ENCODE results near the gene DENND2C. TPM values are rescaled to one million over a fixed set of nuclear protein-coding genes. Genes with fewer than 3 reads are reported as not detected.
A peak's percentile ranks its signal among the peaks of the same experiment; 100 is the strongest.

Gene DENND2C
- 2.5 TPM for total RNA-seq
- 0.88 TPM for polyA plus RNA-seq (ENCODE audit: insufficient read depth, low read depth, low replicate concordance)
- long read RNA-seq, donor 1, result 0 reads
- long read RNA-seq, donor 2, result 0 reads
- long read RNA-seq, donor 3, result 0 reads
- long read RNA-seq, donor 4, result 0 reads
- long read RNA-seq, donor 5, result 0 reads
- long read RNA-seq, donor 6, result 0 reads
- long read RNA-seq, donor 7, partial matches to known transcripts, result 0 of 1 reads
- long read RNA-seq, donor 7, other reads (novel, unspliced or antisense), result 1 of 1 reads
- long read RNA-seq, donor 8, result 0 reads
- long read RNA-seq, donor 9, result 0 reads
- long read RNA-seq, donor 10, result 0 reads

- peak within 1 kb of the TSS; percentile 60 to 85 (median 83) for H3K9ac ChIP-seq (ENCODE audit: low read length in 3 of 3)
- peak within 1 kb of the TSS; percentile 14 to 65 for H3K27ac ChIP-seq (ENCODE audit: low read depth in 2 of 2, low read length in 2 of 2)
- DNase-seq, result no peak
- no peak for TF ChIP-seq CTCF (IDR thresholded peaks at IDR 0.05; ENCODE audit: borderline replicate concordance, extremely low read depth, insufficient read depth)
- H3K36me3 ChIP-seq (ENCODE audit: control insufficient read depth in 2 of 3, insufficient read depth in 3 of 3, low read length in 3 of 3), result no peaks in the 10 kb centered on the region
- peaks cover 0 to 4% (median 0%) of the 10 kb centered on the region in 3 donors for H3K4me1 ChIP-seq (ENCODE audit: control insufficient read depth in 2 of 3, insufficient read depth in 2 of 3, low read depth in 1 of 3, low read length in 3 of 3)
- intact Hi-C loops (cut with DNase I), result no loop called here
- no peaks in the 10 kb centered on the region for H3K27me3 ChIP-seq (ENCODE audit: control insufficient read depth, insufficient read depth, low read length)
- FAIRE-seq, result no peak
- H3K4me3 ChIP-seq (ENCODE audit: low read length in 3 of 3), result peak within 1 kb of the TSS; percentile 74 to 82 (median 75)
- H3K9me3 ChIP-seq (ENCODE audit: control insufficient read depth in 2 of 3, insufficient read depth in 1 of 3, low read length in 3 of 3), result no peaks in the 10 kb centered on the region
Measured at GRCh38 chr1:114669562-114670082, at the start of gene DENND2C. DENND2C (minus strand) TSS chr1:114670049; CDS start chr1:114625984, 44,065 bp downstream.

- no peak for TF ChIP-seq CTCF (IDR thresholded peaks at IDR 0.05; ENCODE audit: borderline replicate concordance, extremely low read depth, insufficient read depth)
- no peak overlapping the region for H3K27ac ChIP-seq (ENCODE audit: low read depth in 2 of 2, low read length in 2 of 2)
- no peak for FAIRE-seq
- peaks cover 12 to 58% (median 49%) of the 10 kb centered on the region in 3 donors for H3K36me3 ChIP-seq (ENCODE audit: control insufficient read depth in 2 of 3, insufficient read depth in 3 of 3, low read length in 3 of 3)
- no peaks in the 10 kb centered on the region for H3K27me3 ChIP-seq (ENCODE audit: control insufficient read depth, insufficient read depth, low read length)
- intact Hi-C loops (cut with DNase I), result no loop called here
- H3K9me3 ChIP-seq (ENCODE audit: control insufficient read depth in 2 of 3, insufficient read depth in 1 of 3, low read length in 3 of 3), result no peaks in the 10 kb centered on the region
- peaks cover 0 to 6% (median 0%) of the 10 kb centered on the region in 3 donors for H3K4me1 ChIP-seq (ENCODE audit: control insufficient read depth in 2 of 3, insufficient read depth in 2 of 3, low read depth in 1 of 3, low read length in 3 of 3)
- no peak overlapping the region for H3K4me3 ChIP-seq (ENCODE audit: low read length in 3 of 3)
- no peak overlapping the region for H3K9ac ChIP-seq (ENCODE audit: low read length in 3 of 3)
- DNase-seq, result no peak
Measured at GRCh38 chr1:114719424-114719787, 49.6 kb upstream of the DENND2C start.

- intact Hi-C loops (cut with DNase I), result no loop called here
- no peak overlapping the region for H3K4me3 ChIP-seq (ENCODE audit: low read length in 3 of 3)
- no peaks in the 10 kb centered on the region for H3K9me3 ChIP-seq (ENCODE audit: control insufficient read depth in 2 of 3, insufficient read depth in 1 of 3, low read length in 3 of 3)
- H3K9ac ChIP-seq (ENCODE audit: low read length in 3 of 3), result no peak overlapping the region
- H3K27ac ChIP-seq (ENCODE audit: low read depth in 2 of 2, low read length in 2 of 2), result no peak overlapping the region
- no peak for FAIRE-seq
- peaks cover 0 to 6% (median 0%) of the 10 kb centered on the region in 3 donors for H3K4me1 ChIP-seq (ENCODE audit: control insufficient read depth in 2 of 3, insufficient read depth in 2 of 3, low read depth in 1 of 3, low read length in 3 of 3)
- no peak for TF ChIP-seq CTCF (IDR thresholded peaks at IDR 0.05; ENCODE audit: borderline replicate concordance, extremely low read depth, insufficient read depth)
- H3K27me3 ChIP-seq (ENCODE audit: control insufficient read depth, insufficient read depth, low read length), result no peaks in the 10 kb centered on the region
- H3K36me3 ChIP-seq (ENCODE audit: control insufficient read depth in 2 of 3, insufficient read depth in 3 of 3, low read length in 3 of 3), result peaks cover 12 to 55% (median 44%) of the 10 kb centered on the region in 3 donors
- DNase-seq, result no peak
Measured at GRCh38 chr1:114718661-114719423, 49.0 kb upstream of the DENND2C start.
